ENCODE data around the gene SPAG16.

DNA sequence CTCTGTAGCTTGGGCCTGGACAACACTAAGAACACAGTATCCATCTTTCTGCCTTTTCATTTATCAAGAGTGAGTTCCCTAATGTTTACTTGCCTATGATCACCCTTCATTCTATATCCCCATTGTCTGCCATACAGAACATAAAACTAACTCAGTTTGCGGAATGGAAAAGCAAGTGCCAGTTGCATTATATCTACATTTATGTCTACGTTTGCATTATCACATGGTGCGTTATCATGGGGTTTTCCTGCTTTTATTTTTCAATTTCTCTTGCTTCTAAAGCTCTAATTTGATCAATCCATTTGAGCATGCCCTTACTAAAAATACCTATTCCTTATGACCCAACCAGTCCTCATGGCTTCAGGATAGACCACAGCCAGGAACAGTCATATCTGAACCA is 704.9 kb downstream of the SPAG16 start:
- TF ChIP-seq POLR2A (IDR thresholded peaks at IDR 0.05) (no peak), CTCF (IDR thresholded peaks at IDR 0.05) (no peak), POLR2AphosphoS5 (IDR thresholded peaks at IDR 0.05) (no peak)

Measured in breast epithelium (tissue), 3 donors.